H1 (cell line): ENCODE data around the gene CDKL1. TPM values are rescaled to one million over a fixed set of nuclear protein-coding genes. Genes with fewer than 3 reads are reported as not detected.

ENCODE experiments used
- ASH2L ChIP-seq: fragments of 200-600, 300-600 bp; sonication (generic); IDR thresholded peaks from one replicate; pipeline ENCODE4 v1.7.1; 2017; ENCODE audit warnings: low read length
- CREB1 ChIP-seq: IDR thresholded peaks from 2 replicates; pipeline ENCODE4 v1.6.1; 2012; ENCODE audit warnings: inconsistent platforms
- GTF2F1 ChIP-seq: IDR thresholded peaks from 2 replicates; pipeline ENCODE4 v1.6.1; 2012; ENCODE audit warnings: low read depth, low read length, improper control_type of control experiment, borderline replicate concordance
- HDAC2 ChIP-seq, 2 experiments: fragments of 300-600 bp in 1 of 2; sonication (generic) in 1 of 2; IDR thresholded peaks; 2 replicates each; pipeline ENCODE4 v1.6.1; 2011 to 2012; ENCODE audit warnings: low read depth in 2 of 2, low read length in 2 of 2, mild to moderate bottlenecking in 2 of 2, moderate library complexity in 2 of 2, borderline replicate concordance in 1 of 2, inconsistent platforms in 1 of 2
- HDAC6 ChIP-seq: IDR thresholded peaks from one replicate; pipeline ENCODE4 v1.7.1; 2012; ENCODE audit warnings: low read depth, mild to moderate bottlenecking, inconsistent platforms, low read length, moderate library complexity
- KDM4A ChIP-seq: IDR thresholded peaks from one replicate; pipeline ENCODE4 v1.7.1; 2012; ENCODE audit warnings: low read depth, mild to moderate bottlenecking, moderate library complexity, low read length, inconsistent platforms; ENCODE audit not compliant: severe bottlenecking
- NANOG ChIP-seq: IDR thresholded peaks from 2 replicates; pipeline ENCODE4 v1.6.1; 2011; ENCODE audit warnings: low read length, low read depth, mild to moderate bottlenecking, inconsistent platforms; ENCODE audit not compliant: insufficient read depth, poor library complexity, severe bottlenecking
- POLR2A ChIP-seq, 2 experiments: IDR thresholded peaks; 1 replicate in 1 of 2; 2 replicates in 1 of 2; pipeline ENCODE4 v1.6.1; 2011; ENCODE audit warnings: low read depth in 2 of 2, low read length in 2 of 2, mild to moderate bottlenecking in 2 of 2; ENCODE audit errors: control extremely low read depth in 1 of 2
- SIN3A ChIP-seq, 2 experiments: IDR thresholded peaks in 1 of 2; conservative IDR thresholded peaks in 1 of 2; 2 replicates each; pipeline ENCODE4 v1.6.1; 2011 to 2012; ENCODE audit warnings: low read length in 2 of 2, improper control_type of control experiment in 1 of 2, low read depth in 1 of 2, mild to moderate bottlenecking in 1 of 2
- TAF1 ChIP-seq: IDR thresholded peaks from 2 replicates; pipeline ENCODE4 v1.6.1; 2011; ENCODE audit warnings: mild to moderate bottlenecking, low read depth, low read length
- TBP ChIP-seq: IDR thresholded peaks from 2 replicates; pipeline ENCODE4 v1.6.1; 2011; ENCODE audit warnings: low read depth, low read length, improper control_type of control experiment
- TCF12 ChIP-seq: IDR thresholded peaks from 2 replicates; pipeline ENCODE4 v1.6.1; 2011; ENCODE audit warnings: low read depth, mild to moderate bottlenecking, low read length
- polyA plus RNA-seq, 7 experiments: library from polyadenylated mRNA; depleted of rRNA in 3 of 7; stranded (reverse) in 5 of 7; unstranded in 2 of 7; fragments of >200 nt in 5 of 7; fragments of 200-250 nt in 2 of 7; gene quantifications; 1 replicate in 5 of 7; 2 replicates in 1 of 7; 4 replicates in 1 of 7; pipeline versions ENCODE4 v1.2.1 to v1.2.3, GENCODE V29; 2011 to 2013; ENCODE audit warnings: missing spikeins in 2 of 7, mixed read lengths in 2 of 7
- total RNA-seq: library from RNA; stranded (reverse); fragmentation: NEBNext Ultra II Directional; extraction: Animal tissue kit (Norgen Biotek cat#: 25700); gene quantifications from 2 replicates; pipeline ENCODE4 v1.2.1, GENCODE V29; 2021
- TF ChIP-seq, protein P1 (sequence below): IDR thresholded peaks from 2 replicates; pipeline ENCODE4 v1.6.1; 2011; ENCODE audit warnings: low read length, improper control_type of control experiment
- TF ChIP-seq, protein P2 (sequence below): IDR thresholded peaks from 2 replicates; pipeline ENCODE4 v1.6.1; 2012; ENCODE audit warnings: inconsistent platforms
- TF ChIP-seq, protein P3 (sequence below), 3 experiments: IDR thresholded peaks; 1 replicate in 2 of 3; 2 replicates in 1 of 3; pipeline versions ENCODE4 v1.5.1 to v1.6.1; 2011; ENCODE audit warnings: low read length in 3 of 3, mild to moderate bottlenecking in 3 of 3, inconsistent platforms in 2 of 3, low read depth in 1 of 3, moderate library complexity in 1 of 3; ENCODE audit not compliant: insufficient read depth in 1 of 3; ENCODE audit errors: control extremely low read depth in 1 of 3

The CDKL1 gene
- total and polyA plus RNA-seq, 2 of the 8 experiments (the other 6 are each of a cell fraction or from before 2014, with no cell fraction given) = 1.2 to 2.2 TPM

DNA sequence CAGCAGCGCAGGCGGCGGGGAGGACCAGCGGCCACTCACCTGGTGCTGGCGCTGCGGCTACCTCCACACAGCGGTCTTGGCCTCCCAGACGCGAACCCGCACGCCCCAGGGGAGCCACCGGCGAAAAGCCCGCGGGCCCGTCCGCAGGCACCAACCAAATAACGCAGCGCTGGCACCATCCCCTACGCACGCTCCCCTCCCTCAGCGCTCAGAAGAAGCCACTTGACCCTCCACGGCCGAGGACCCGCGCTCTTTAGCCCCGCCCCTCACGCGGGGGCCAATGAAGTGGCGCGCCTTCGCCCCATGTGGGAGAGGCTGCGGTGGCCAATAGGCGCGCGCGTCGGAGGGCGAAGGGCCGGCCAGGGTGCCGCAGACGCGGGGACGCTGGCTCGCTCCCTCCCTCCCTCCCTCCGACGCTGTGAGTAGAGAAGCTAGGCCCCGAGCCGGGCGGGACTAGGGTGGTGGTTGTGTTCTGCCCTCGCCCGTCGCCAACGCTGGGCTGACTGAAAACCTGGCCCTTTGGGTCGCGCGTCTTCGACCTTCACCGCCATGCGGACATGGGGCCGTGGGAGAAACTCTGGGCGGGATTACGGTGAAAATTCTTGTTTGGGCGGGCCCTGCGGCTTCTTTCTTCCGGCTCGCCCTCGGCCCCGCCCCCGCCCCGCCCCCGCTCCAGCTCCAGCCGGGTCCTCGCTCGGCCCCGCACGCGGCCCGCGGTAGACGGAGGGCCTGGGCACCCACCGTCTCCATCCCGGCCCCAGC is 84.5 kb downstream of the CDKL1 start, which contains the start of the genes DMAC2L and L2HGDH (continued):
- TF ChIP-seq NANOG (no peak), TBP (peak; percentile 71), TCF12 (0 out of 2 replicates have a peak, but pooled peaks have one; percentile 33), KDM4A (peak; percentile 96), CREB1 (peak; percentile 31), POLR2A (IDR thresholded peaks at IDR 0.05; ENCODE audit: control extremely low read depth in 1 of 2, low read depth in 2 of 2, low read length in 2 of 2) (peak; percentile 13 to 85; a peak in 2 of 3 replicates), SIN3A (conservative IDR thresholded peaks at IDR 0.05 in 1 of 2, IDR thresholded peaks at IDR 0.05 in 1 of 2; ENCODE audit: low read depth in 1 of 2, low read length in 2 of 2) (peak in 1 of 2 experiments; percentile 57; a peak in 2 of 4 replicates), HDAC6 (no peak), HDAC2 (IDR thresholded peaks at IDR 0.05; ENCODE audit: borderline replicate concordance in 1 of 2, low read depth in 2 of 2, low read length in 2 of 2) (peak in 1 of 2 experiments; percentile 77; a peak in 1 of 4 replicates), ASH2L (peak; percentile 79), TAF1 (0 out of 2 replicates have a peak, but pooled peaks have one; percentile 74), GTF2F1 (peak; percentile 59; the same call in 1 of the 2 replicates)
- TF ChIP-seq, protein P1, sequence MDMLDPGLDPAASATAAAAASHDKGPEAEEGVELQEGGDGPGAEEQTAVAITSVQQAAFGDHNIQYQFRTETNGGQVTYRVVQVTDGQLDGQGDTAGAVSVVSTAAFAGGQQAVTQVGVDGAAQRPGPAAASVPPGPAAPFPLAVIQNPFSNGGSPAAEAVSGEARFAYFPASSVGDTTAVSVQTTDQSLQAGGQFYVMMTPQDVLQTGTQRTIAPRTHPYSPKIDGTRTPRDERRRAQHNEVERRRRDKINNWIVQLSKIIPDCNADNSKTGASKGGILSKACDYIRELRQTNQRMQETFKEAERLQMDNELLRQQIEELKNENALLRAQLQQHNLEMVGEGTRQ = peak; percentile 77
- TF ChIP-seq, protein P2, sequence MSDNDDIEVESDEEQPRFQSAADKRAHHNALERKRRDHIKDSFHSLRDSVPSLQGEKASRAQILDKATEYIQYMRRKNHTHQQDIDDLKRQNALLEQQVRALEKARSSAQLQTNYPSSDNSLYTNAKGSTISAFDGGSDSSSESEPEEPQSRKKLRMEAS = peak; percentile 94
- TF ChIP-seq, protein P3, sequence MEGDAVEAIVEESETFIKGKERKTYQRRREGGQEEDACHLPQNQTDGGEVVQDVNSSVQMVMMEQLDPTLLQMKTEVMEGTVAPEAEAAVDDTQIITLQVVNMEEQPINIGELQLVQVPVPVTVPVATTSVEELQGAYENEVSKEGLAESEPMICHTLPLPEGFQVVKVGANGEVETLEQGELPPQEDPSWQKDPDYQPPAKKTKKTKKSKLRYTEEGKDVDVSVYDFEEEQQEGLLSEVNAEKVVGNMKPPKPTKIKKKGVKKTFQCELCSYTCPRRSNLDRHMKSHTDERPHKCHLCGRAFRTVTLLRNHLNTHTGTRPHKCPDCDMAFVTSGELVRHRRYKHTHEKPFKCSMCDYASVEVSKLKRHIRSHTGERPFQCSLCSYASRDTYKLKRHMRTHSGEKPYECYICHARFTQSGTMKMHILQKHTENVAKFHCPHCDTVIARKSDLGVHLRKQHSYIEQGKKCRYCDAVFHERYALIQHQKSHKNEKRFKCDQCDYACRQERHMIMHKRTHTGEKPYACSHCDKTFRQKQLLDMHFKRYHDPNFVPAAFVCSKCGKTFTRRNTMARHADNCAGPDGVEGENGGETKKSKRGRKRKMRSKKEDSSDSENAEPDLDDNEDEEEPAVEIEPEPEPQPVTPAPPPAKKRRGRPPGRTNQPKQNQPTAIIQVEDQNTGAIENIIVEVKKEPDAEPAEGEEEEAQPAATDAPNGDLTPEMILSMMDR (IDR thresholded peaks at IDR 0.05; ENCODE audit: control extremely low read depth in 1 of 3, insufficient read depth in 1 of 3, low read depth in 1 of 3, low read length in 3 of 3) = peak in 1 of 3 experiments; percentile 84; a peak in 2 of 4 replicates
- TF ChIP-seq, all 59 proteins: peak for 18
